Thyroid gland (tissue), 4 donors: Measurements from ENCODE around the gene HOXB1.

Experiments used
- POLR2A ChIP-seq, 2 donors: fragments of 450-650 bp; IDR thresholded peaks; one replicate each; pipeline ENCODE4 v1.6.1; 2017; ENCODE audit warnings: antibody characterized with exemption in 2 of 2, mild to moderate bottlenecking in 2 of 2, moderate library complexity in 1 of 2
- TF ChIP-seq, protein P1 (sequence below), 6 experiments: fragments of 200-600 bp in 3 of 6; fragments of 450-650 bp in 3 of 6; sonication (generic) in 3 of 6; IDR thresholded peaks; one replicate each; pipeline ENCODE4 v1.5.1; 2016 to 2019; ENCODE audit warnings: antibody characterized with exemption in 6 of 6, mild to moderate bottlenecking in 2 of 6, inconsistent platforms in 1 of 6, moderate library complexity in 1 of 6

- TF ChIP-seq, protein P1, sequence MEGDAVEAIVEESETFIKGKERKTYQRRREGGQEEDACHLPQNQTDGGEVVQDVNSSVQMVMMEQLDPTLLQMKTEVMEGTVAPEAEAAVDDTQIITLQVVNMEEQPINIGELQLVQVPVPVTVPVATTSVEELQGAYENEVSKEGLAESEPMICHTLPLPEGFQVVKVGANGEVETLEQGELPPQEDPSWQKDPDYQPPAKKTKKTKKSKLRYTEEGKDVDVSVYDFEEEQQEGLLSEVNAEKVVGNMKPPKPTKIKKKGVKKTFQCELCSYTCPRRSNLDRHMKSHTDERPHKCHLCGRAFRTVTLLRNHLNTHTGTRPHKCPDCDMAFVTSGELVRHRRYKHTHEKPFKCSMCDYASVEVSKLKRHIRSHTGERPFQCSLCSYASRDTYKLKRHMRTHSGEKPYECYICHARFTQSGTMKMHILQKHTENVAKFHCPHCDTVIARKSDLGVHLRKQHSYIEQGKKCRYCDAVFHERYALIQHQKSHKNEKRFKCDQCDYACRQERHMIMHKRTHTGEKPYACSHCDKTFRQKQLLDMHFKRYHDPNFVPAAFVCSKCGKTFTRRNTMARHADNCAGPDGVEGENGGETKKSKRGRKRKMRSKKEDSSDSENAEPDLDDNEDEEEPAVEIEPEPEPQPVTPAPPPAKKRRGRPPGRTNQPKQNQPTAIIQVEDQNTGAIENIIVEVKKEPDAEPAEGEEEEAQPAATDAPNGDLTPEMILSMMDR (IDR thresholded peaks at IDR 0.05): no peak
- no peak for TF ChIP-seq POLR2A (IDR thresholded peaks at IDR 0.05)
Observed at GRCh38 chr17:48504953-48505352, 25.9 kb downstream of the HOXB1 start.
